GM12873 (cell line): ENCODE measurements around the gene PAK2.

Experiments used
- TF ChIP-seq, protein P1 (sequence below): IDR thresholded peaks from 2 replicates; pipeline ENCODE4 v1.5.1; 2012; ENCODE audit warnings: low read depth, mild to moderate bottlenecking, moderate library complexity, low read length, control low read depth; ENCODE audit not compliant: insufficient read depth; ENCODE audit errors: missing control alignments

Gene PAK2

DNA sequence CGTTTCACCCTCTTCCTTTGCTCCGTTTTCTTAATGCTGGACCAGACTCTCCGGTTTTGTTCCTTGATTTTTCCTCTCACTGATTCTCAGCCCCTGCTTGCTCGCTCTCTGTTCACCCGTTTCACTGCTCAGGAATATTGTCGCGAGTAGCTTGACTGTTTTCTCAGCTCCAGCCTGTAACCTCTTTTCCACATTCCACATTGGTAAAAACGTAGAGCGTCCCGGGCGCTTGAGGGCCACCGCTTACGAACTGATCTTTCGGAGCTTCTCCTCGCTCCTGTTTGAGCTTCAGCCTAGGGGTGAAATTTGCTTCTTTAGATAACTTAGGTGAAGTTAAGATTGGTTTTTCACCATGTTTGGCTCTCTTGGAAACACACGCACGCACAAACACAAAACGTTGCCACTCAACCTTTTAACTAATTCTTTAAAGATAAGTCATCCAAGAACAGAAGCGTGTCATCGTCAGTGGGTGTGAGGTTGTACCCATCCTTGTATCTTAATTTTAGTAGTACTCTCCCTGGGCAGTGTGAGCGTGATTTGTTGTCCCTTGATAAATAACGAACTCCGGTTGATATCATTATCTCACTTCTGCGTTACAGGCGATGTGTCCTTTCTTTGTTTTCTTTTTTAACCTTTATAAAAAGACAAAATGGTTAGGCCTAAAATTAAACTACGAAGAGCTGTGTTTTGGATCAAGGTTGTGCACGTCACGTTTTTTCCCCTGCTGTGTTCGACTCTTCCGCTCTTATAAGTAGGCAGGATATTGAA is 1.0 kb downstream of the PAK2 start:
- TF ChIP-seq, protein P1, sequence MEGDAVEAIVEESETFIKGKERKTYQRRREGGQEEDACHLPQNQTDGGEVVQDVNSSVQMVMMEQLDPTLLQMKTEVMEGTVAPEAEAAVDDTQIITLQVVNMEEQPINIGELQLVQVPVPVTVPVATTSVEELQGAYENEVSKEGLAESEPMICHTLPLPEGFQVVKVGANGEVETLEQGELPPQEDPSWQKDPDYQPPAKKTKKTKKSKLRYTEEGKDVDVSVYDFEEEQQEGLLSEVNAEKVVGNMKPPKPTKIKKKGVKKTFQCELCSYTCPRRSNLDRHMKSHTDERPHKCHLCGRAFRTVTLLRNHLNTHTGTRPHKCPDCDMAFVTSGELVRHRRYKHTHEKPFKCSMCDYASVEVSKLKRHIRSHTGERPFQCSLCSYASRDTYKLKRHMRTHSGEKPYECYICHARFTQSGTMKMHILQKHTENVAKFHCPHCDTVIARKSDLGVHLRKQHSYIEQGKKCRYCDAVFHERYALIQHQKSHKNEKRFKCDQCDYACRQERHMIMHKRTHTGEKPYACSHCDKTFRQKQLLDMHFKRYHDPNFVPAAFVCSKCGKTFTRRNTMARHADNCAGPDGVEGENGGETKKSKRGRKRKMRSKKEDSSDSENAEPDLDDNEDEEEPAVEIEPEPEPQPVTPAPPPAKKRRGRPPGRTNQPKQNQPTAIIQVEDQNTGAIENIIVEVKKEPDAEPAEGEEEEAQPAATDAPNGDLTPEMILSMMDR: no peak

GRCh38 chr3:196741249-196741889 is 1.7 kb downstream of the PAK2 start:
- TF ChIP-seq, protein P1: no peak

DNA sequence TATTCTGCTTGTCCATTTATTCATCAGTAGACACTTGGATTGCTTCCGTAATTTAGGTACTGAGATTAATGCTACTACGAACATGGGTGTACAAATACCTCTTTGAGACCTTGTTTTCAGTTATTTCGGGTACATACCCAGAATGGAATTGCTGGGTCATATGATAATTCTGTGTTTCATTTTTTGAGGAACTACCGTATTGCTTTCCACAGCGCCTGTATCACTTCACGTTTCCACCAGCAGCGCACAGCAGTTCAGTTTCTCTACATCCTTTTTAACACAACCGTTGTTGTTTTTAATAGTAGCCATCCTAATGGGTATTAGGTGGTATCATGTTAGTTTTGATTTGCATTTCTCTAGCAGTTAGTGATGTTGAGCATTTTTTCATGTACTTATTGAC is 9.5 kb downstream of the PAK2 start:
- TF ChIP-seq, protein P1: no peak

GRCh38 chr3:196753201-196753600 is 13.5 kb downstream of the PAK2 start:
- TF ChIP-seq, protein P1: no peak

- TF ChIP-seq, protein P1: no peak
Measured at GRCh38 chr3:196754091-196754981, 14.7 kb downstream of the PAK2 start.

- TF ChIP-seq, protein P1: no peak
Measured at GRCh38 chr3:196756732-196757131, 17.1 kb downstream of the PAK2 start.

DNA sequence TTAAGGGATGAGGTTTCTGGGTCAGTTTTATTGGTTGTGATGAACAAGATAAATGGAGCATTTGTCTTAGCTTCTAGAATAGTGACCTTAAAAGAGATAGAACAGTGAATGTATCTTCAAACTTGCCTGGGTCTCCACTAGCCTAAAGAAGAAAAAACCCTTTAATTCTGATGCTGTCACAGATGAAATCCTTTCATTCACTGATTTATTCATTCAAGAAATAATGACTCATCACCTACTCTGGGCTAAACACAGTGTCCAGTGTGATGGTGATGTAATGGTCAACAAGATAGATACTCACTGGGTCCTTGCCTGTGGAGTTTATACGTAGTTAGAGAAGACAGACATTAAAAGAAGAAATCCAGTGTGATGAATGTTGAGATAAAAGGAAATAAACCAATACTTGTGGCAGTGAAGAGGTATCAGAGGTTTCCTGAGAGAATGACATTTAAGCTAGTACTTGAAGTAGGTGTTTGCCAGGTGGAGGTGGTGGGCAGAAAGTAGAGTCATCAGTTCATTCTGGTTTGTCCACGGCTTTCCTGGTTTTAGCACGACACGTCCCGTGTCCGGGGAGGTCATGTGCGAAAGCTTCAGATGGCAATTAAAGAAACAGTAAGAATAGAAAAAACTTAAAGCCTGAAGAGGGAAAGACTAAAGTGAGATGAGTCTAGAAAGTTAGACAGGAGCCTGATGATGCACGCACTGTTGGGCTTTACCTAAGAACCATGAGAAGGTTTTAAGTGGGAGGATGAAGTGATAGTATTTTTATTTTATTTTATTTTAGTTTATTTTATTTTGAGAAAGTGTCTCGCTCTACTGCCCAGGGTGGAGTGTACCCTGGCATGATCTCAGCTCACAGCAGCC is 18.5 kb downstream of the PAK2 start:
- TF ChIP-seq, protein P1: no peak
